ENCODE measurements around the gene TMEM240. TPM values are rescaled to one million over a fixed set of nuclear protein-coding genes. Genes with fewer than 3 reads are reported as not detected.

Gene TMEM240
- total and polyA plus RNA-seq, 2 of the 8 experiments (the other 6 are each of a cell fraction or from before 2014, with no cell fraction given), result 3.6 to 5.7 TPM

DNA sequence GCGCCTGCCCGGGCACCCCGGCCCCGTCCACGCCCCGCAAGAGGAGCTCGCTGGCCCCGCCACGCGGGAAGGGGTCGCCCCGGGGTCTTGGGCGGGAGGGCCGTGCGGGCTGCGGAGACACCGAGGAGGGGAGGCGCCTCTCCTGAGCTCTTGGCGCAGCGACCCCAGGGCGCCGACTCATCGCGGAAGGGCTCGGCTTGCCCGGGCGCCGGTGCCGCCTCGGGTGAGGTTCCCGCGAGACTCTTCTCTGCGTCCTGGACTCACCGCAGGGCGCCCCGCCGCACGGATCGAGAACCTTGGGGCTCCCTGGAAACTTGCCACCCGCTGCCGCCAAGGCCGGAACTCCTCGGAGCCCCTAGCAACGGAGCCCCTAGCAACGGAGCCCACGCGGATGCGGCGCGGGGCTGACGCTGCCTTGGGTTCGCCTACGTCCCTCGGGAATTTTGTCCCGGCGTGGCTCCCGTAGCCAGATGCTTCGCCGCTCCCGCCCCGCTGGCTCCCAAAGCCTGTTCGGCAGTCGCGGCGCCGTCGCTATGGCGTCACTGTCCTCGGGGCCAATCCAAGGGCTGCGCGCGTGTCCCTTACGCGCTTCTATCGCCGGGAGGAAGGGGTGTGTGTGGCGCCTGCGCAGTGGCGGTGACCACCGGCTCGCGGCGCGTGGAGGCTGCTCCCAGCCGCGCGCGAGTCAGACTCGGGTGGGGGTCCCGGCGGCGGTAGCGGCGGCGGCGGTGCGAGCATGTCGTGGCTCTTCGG is 28.7 kb downstream of the TMEM240 start, which contains the start of gene ATAD3A:
TSS of gene ATAD3A (plus strand) at position 630 of the 753 bp plus-strand sequence. CDS start at position 737, 107 bp downstream.
- Histone ChIP-seq H3K4me1 (replicated peaks in 1 of 4; ENCODE audit: control insufficient read depth in 3 of 4, insufficient read depth in 4 of 4, low read length in 3 of 4) (no peaks in the 10 kb centered on the region; a peak in 1 of 7 replicates), H3K23me2 (ENCODE audit: low read depth, low read length) (peaks cover 2% of the 10 kb centered on the region; the same call in 1 of the 2 replicates), H2BK20ac (ENCODE audit: low read length) (no peak within 1 kb of the TSS), H3K4me3 (ENCODE audit: extremely low read depth in 1 of 4, insufficient read depth in 2 of 4, low read depth in 3 of 4, low read length in 4 of 4) (peak within 1 kb of the TSS; percentile 61 to 82 (median 76)), H4K91ac (replicated peaks; ENCODE audit: insufficient read length, low read length) (peak within 1 kb of the TSS; percentile 54), H3K79me2 (ENCODE audit: control insufficient read depth in 1 of 2, insufficient read depth in 2 of 2, low read length in 2 of 2) (peaks cover 0 to 2% of the 10 kb centered on the region in 2 experiments; a peak in 1 of 4 replicates), H4K8ac (ENCODE audit: extremely low read depth, insufficient read depth, low read length) (peak within 1 kb of the TSS; percentile 93), H2BK15ac (ENCODE audit: low read length) (no peak within 1 kb of the TSS), H2BK5ac (ENCODE audit: low read depth, low read length) (no peak within 1 kb of the TSS), H2AFZ (ENCODE audit: low read length) (peak within 1 kb of the TSS; percentile 14; the same call in 1 of the 2 replicates), H3K79me1 (ENCODE audit: low read depth, low read length) (no peaks in the 10 kb centered on the region), H3K23ac (ENCODE audit: insufficient read length) (no peak within 1 kb of the TSS), H3K9ac (replicated peaks in 1 of 4; ENCODE audit: extremely low read depth in 1 of 4, low read depth in 3 of 4, low read length in 3 of 4) (peak within 1 kb of the TSS; percentile 51 to 88 (median 85)), H4K5ac (ENCODE audit: insufficient read length, low read depth, low read length) (peak within 1 kb of the TSS; percentile 93), H3K27me3 (replicated peaks in 1 of 4; ENCODE audit: control insufficient read depth in 3 of 4, extremely low read depth in 1 of 4, insufficient read depth in 3 of 4, low read length in 3 of 4) (no peaks in the 10 kb centered on the region), H3K14ac (ENCODE audit: insufficient read length) (no peak within 1 kb of the TSS), H3K56ac (replicated peaks; ENCODE audit: insufficient read length, low read depth, low read length) (peak within 1 kb of the TSS; percentile 52), H3K36me3 (ENCODE audit: control insufficient read depth in 2 of 4, insufficient read depth in 4 of 4, low read length in 3 of 4) (no peaks in the 10 kb centered on the region), H2BK120ac (replicated peaks; ENCODE audit: low read depth, low read length) (no peak within 1 kb of the TSS), H3K18ac (ENCODE audit: extremely low read depth, low read length) (peak within 1 kb of the TSS; percentile 38; the same call in 1 of the 2 replicates), H4K20me1 (replicated peaks in 1 of 2; ENCODE audit: control insufficient read depth in 1 of 2, insufficient read depth in 2 of 2, low read length in 2 of 2) (peaks cover 0 to 2% of the 10 kb centered on the region in 2 experiments), H3K27ac (ENCODE audit: low read depth, low read length) (peak within 1 kb of the TSS; percentile 85), H3K9me3 (ENCODE audit: insufficient read depth in 2 of 2, low read depth in 1 of 2, low read length in 1 of 2) (no peaks in the 10 kb centered on the region), H2BK12ac (ENCODE audit: low read depth, low read length) (no peak within 1 kb of the TSS), H3K4ac (replicated peaks; ENCODE audit: insufficient read length, low read depth, low read length) (no peak within 1 kb of the TSS), H3K4me2 (ENCODE audit: insufficient read depth in 1 of 2, low read depth in 2 of 2, low read length in 2 of 2) (peak within 1 kb of the TSS; percentile 70 to 78), H2AK5ac (ENCODE audit: low read depth, low read length) (no peak within 1 kb of the TSS)
- 1% methylated on average over 74 of the region's 99 CpGs; no CpG with 5 or more reads in 1 of the 2 experiments for WGBS, 2 experiments (ENCODE audit: extremely low coverage in 1 of 2, insufficient coverage in 1 of 2, insufficient read length in 1 of 2, insufficient replicate concordance in 2 of 2, low coverage in 1 of 2, low lambda C conversion rate in 2 of 2, missing lambda C conversion rate in 1 of 2)
- ChIA-PET POLR2A (ENCODE audit: partially characterized antibody) (interaction anchor here (0.6 to 1.6 kb wide), 7 partner anchors 12 to 201 kb away, joined by 3 to 5 read pairs (median 3); partner anchors contain the start of gene MRPL20), CTCF (ENCODE audit: partially characterized antibody) (no interaction called here)
- peak; percentile 85 to 97 for DNase-seq (ENCODE audit: low read depth in 1 of 2, low spot score in 2 of 2)
- no peak for FAIRE-seq
- TF ChIP-seq RNF2 (IDR thresholded peaks at IDR 0.05; ENCODE audit: borderline replicate concordance, low read depth, low read length, missing control alignments, poor library complexity, severe bottlenecking) (no peak), SIRT6 (IDR thresholded peaks at IDR 0.05; ENCODE audit: low read length) (no peak), SP4 (IDR thresholded peaks at IDR 0.05; ENCODE audit: low read length) (no peak), KDM5A (IDR thresholded peaks at IDR 0.05; ENCODE audit: low read length) (peak; percentile 44; the same call in 1 of the 2 replicates), MAFK (IDR thresholded peaks at IDR 0.05; ENCODE audit: low read depth, low read length) (no peak), POLR2A (IDR thresholded peaks at IDR 0.05; ENCODE audit: control extremely low read depth in 1 of 2, low read depth in 2 of 2, low read length in 2 of 2) (peak in 1 of 2 experiments; percentile 86; a peak in 2 of 3 replicates), TCF12 (IDR thresholded peaks at IDR 0.05; ENCODE audit: low read depth, low read length) (0 out of 2 replicates have a peak, but pooled peaks have one; percentile 59), SAP30 (IDR thresholded peaks at IDR 0.05; ENCODE audit: insufficient read depth, insufficient replicate concordance, low read length) (no peak), GABPA (IDR thresholded peaks at IDR 0.05; ENCODE audit: borderline replicate concordance, insufficient read depth, low read length) (peak; percentile 44; the same call in 1 of the 2 replicates), CREB1 (IDR thresholded peaks at IDR 0.05) (peak; percentile 98), BCL11A (IDR thresholded peaks at IDR 0.05; ENCODE audit: low read depth in 2 of 2, low read length in 2 of 2) (no peak)
- TF ChIP-seq, protein P1, sequence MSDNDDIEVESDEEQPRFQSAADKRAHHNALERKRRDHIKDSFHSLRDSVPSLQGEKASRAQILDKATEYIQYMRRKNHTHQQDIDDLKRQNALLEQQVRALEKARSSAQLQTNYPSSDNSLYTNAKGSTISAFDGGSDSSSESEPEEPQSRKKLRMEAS (IDR thresholded peaks at IDR 0.05), result peak; percentile 77
